Neural cell (in vitro differentiated cells): ENCODE data around the gene CEP350. TPM values are rescaled to one million over a fixed set of nuclear protein-coding genes. Genes with fewer than 3 reads are reported as not detected.

ENCODE experiments used
- H2AFZ ChIP-seq: fragments of 200-600, 300-800 bp; sonication (generic), shearing (Covaris generic); 2 replicates; pipeline ENCODE4 v1.6.0; 2014; ENCODE audit warnings: low read depth, mild to moderate bottlenecking, antibody characterized with exemption, low read length, moderate library complexity
- H3F3A ChIP-seq: fragments of 200-600 bp; shearing (Covaris generic); 2 replicates; pipeline ENCODE4 v1.6.1; 2016; ENCODE audit warnings: mild to moderate bottlenecking, moderate library complexity, mixed read lengths, antibody characterized with exemption, low read length; ENCODE audit not compliant: insufficient read depth, poor library complexity, severe bottlenecking
- H3K27ac ChIP-seq: fragments of 200-600, 300-800 bp; sonication (generic), shearing (Covaris generic); 2 replicates; pipeline ENCODE4 v1.5.1; 2014; ENCODE audit warnings: mild to moderate bottlenecking, low read length, moderate library complexity
- H3K27me3 ChIP-seq: fragments of 300-800, 200-600 bp; sonication (generic), shearing (Covaris generic); 2 replicates; pipeline ENCODE4 v1.6.0; 2014; ENCODE audit warnings: mild to moderate bottlenecking, low read depth, low read length, moderate library complexity; ENCODE audit not compliant: insufficient read depth
- H3K36me3 ChIP-seq: fragments of 300-800, 200-600 bp; sonication (generic), shearing (Covaris generic); 2 replicates; pipeline ENCODE4 v1.5.1; 2014; ENCODE audit warnings: mild to moderate bottlenecking, antibody characterized with exemption, low read length, moderate library complexity; ENCODE audit not compliant: insufficient read depth
- H3K4me2 ChIP-seq: fragments of 300-800, 200-600 bp; sonication (generic), shearing (Covaris generic); 2 replicates; pipeline ENCODE4 v1.6.0; 2014; ENCODE audit warnings: mild to moderate bottlenecking, low read length
- H3K4me3 ChIP-seq: fragments of 300-800, 200-600 bp; sonication (generic), shearing (Covaris generic); 2 replicates; pipeline ENCODE4 v1.5.1; 2014; ENCODE audit warnings: mild to moderate bottlenecking, low read length, moderate library complexity
- H3K79me2 ChIP-seq: fragments of 200-600 bp; shearing (Covaris generic); replicated peaks from 2 replicates; pipeline ENCODE4 v1.6.0; 2014; ENCODE audit warnings: mild to moderate bottlenecking, low read length, moderate library complexity; ENCODE audit not compliant: insufficient read depth
- H3K9ac ChIP-seq: fragments of 300-800, 200-600 bp; sonication (generic), shearing (Covaris generic); 2 replicates; pipeline ENCODE4 v1.6.1; 2016; ENCODE audit warnings: mild to moderate bottlenecking, low read length, mixed read lengths
- H3K9me2 ChIP-seq: fragments of 200-600 bp; shearing (Covaris generic); 2 replicates; pipeline ENCODE4 v1.6.1; 2016; ENCODE audit warnings: mild to moderate bottlenecking, low read length, mixed read lengths; ENCODE audit not compliant: insufficient read depth
- H3K9me3 ChIP-seq: fragments of 200-600, 300-800 bp; sonication (generic), shearing (Covaris generic); 2 replicates; pipeline ENCODE4 v1.6.1; 2016; ENCODE audit warnings: mild to moderate bottlenecking, mixed run types, low read length, moderate library complexity, mixed read lengths
- H4K20me1 ChIP-seq: fragments of 200-600 bp; shearing (Covaris generic); 2 replicates; pipeline ENCODE4 v1.6.1; 2016; ENCODE audit warnings: mild to moderate bottlenecking, mixed run types; ENCODE audit not compliant: insufficient read depth
- EP300 ChIP-seq: fragments of 450-650 bp; conservative IDR thresholded peaks from 2 replicates; pipeline ENCODE4 v1.6.1; 2014; ENCODE audit warnings: antibody characterized with exemption, mild to moderate bottlenecking, moderate library complexity; ENCODE audit not compliant: poor library complexity, severe bottlenecking
- EZH2 ChIP-seq: fragments of 200-600, 300-800 bp; shearing (Covaris generic), sonication (generic); IDR thresholded peaks from 2 replicates; pipeline ENCODE4 v1.6.1; 2014; ENCODE audit warnings: antibody characterized with exemption, low read length, borderline replicate concordance, mild to moderate bottlenecking; ENCODE audit not compliant: insufficient read depth, poor library complexity, severe bottlenecking
- MXI1 ChIP-seq: fragments of 450-650 bp; conservative IDR thresholded peaks from 2 replicates; pipeline ENCODE4 v1.6.1; 2014; ENCODE audit warnings: antibody characterized with exemption, mild to moderate bottlenecking; ENCODE audit not compliant: poor library complexity, severe bottlenecking
- POLR2AphosphoS5 ChIP-seq: IDR thresholded peaks from 2 replicates; pipeline ENCODE4 v1.6.1; 2012
- RAD21 ChIP-seq: fragments of 450-650 bp; conservative IDR thresholded peaks from 2 replicates; pipeline ENCODE4 v1.6.1; 2014; ENCODE audit warnings: antibody characterized with exemption, mild to moderate bottlenecking, moderate library complexity
- SMC3 ChIP-seq: fragments of 450-650 bp; conservative IDR thresholded peaks from 2 replicates; pipeline ENCODE4 v1.6.1; 2014; ENCODE audit warnings: antibody characterized with exemption, mild to moderate bottlenecking, moderate library complexity; ENCODE audit not compliant: poor library complexity
- TAF1 ChIP-seq: IDR thresholded peaks from 2 replicates; pipeline ENCODE4 v1.6.1; 2012; ENCODE audit warnings: low read depth
- polyA plus RNA-seq: library from polyadenylated mRNA; depleted of rRNA; stranded (reverse); fragments of >200 nt; gene quantifications from 2 replicates; pipeline ENCODE4 v1.2.3, GENCODE V29; 2014
- TF ChIP-seq, protein P1 (sequence below): IDR thresholded peaks from 2 replicates; pipeline ENCODE4 v1.6.1; 2012; ENCODE audit warnings: borderline replicate concordance
- TF ChIP-seq, protein P2 (sequence below): fragments of 450-650 bp; IDR thresholded peaks from 2 replicates; pipeline ENCODE4 v1.5.1; 2014; ENCODE audit warnings: antibody characterized with exemption, mild to moderate bottlenecking, moderate library complexity; ENCODE audit not compliant: poor library complexity, severe bottlenecking

Gene CEP350
- polyA plus RNA-seq, 1 donor from 2014 or later: 28.1 TPM

DNA sequence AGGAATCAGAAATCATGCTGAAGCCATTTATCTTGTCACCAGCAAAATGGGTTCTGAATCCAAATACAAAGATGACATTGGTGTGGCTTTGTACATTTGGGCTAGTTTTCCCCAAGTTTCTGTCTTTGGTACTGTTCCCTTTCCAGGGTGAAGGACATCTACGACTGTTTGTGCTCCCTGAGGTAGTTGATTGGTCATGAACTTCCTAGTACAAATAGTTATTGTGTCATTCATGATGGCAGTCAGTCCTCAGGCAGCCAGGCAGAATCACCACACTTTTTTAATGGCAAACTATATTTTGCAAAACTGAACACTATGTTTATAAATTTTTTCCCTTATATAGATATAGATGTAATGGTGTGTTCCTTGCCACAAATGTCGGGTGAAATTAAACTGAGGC lies 46.0 kb downstream of the CEP350 start:
- no peaks in the 10 kb centered on the region for H3K9me2 ChIP-seq
- H3K36me3 ChIP-seq: peaks cover 5% of the 10 kb centered on the region
- H4K20me1 ChIP-seq: no peaks in the 10 kb centered on the region
- no peak overlapping the region for H3K4me3 ChIP-seq
- no peak overlapping the region for H3K4me2 ChIP-seq
- no peak overlapping the region for H3K9ac ChIP-seq
- H3K79me2 ChIP-seq: peaks cover 3% of the 10 kb centered on the region
- no peak overlapping the region for H2AFZ ChIP-seq
- no peaks in the 10 kb centered on the region for H3F3A ChIP-seq
- H3K9me3 ChIP-seq: no peaks in the 10 kb centered on the region
- H3K27ac ChIP-seq: no peak overlapping the region
- TF ChIP-seq MXI1: no peak
- no peak for TF ChIP-seq POLR2AphosphoS5
- TF ChIP-seq, protein P1, sequence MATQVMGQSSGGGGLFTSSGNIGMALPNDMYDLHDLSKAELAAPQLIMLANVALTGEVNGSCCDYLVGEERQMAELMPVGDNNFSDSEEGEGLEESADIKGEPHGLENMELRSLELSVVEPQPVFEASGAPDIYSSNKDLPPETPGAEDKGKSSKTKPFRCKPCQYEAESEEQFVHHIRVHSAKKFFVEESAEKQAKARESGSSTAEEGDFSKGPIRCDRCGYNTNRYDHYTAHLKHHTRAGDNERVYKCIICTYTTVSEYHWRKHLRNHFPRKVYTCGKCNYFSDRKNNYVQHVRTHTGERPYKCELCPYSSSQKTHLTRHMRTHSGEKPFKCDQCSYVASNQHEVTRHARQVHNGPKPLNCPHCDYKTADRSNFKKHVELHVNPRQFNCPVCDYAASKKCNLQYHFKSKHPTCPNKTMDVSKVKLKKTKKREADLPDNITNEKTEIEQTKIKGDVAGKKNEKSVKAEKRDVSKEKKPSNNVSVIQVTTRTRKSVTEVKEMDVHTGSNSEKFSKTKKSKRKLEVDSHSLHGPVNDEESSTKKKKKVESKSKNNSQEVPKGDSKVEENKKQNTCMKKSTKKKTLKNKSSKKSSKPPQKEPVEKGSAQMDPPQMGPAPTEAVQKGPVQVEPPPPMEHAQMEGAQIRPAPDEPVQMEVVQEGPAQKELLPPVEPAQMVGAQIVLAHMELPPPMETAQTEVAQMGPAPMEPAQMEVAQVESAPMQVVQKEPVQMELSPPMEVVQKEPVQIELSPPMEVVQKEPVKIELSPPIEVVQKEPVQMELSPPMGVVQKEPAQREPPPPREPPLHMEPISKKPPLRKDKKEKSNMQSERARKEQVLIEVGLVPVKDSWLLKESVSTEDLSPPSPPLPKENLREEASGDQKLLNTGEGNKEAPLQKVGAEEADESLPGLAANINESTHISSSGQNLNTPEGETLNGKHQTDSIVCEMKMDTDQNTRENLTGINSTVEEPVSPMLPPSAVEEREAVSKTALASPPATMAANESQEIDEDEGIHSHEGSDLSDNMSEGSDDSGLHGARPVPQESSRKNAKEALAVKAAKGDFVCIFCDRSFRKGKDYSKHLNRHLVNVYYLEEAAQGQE: no peak
- TF ChIP-seq RAD21: no peak
- no peak for TF ChIP-seq TAF1
- no peak for TF ChIP-seq EP300
- no peak for TF ChIP-seq SMC3
- TF ChIP-seq, protein P2, sequence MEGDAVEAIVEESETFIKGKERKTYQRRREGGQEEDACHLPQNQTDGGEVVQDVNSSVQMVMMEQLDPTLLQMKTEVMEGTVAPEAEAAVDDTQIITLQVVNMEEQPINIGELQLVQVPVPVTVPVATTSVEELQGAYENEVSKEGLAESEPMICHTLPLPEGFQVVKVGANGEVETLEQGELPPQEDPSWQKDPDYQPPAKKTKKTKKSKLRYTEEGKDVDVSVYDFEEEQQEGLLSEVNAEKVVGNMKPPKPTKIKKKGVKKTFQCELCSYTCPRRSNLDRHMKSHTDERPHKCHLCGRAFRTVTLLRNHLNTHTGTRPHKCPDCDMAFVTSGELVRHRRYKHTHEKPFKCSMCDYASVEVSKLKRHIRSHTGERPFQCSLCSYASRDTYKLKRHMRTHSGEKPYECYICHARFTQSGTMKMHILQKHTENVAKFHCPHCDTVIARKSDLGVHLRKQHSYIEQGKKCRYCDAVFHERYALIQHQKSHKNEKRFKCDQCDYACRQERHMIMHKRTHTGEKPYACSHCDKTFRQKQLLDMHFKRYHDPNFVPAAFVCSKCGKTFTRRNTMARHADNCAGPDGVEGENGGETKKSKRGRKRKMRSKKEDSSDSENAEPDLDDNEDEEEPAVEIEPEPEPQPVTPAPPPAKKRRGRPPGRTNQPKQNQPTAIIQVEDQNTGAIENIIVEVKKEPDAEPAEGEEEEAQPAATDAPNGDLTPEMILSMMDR: no peak
- TF ChIP-seq EZH2: no peak
- no peaks in the 10 kb centered on the region for H3K27me3 ChIP-seq

DNA sequence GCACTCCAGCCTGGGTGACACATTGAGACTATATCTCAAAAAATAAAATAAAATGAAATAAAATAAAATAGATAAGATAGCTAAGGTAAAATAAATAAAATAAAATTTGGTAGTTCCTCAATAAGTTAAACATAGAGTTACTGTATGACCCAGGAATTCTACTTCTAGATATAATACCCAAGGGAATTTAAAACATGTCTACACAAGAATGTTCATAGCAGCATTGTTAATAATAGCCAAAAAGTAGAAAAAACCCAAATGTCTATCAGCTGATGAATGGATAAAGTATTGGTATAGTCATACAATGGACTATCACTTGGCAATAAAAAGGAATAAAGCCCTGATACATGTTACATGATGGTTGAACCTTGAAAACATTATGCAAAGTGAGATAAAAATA lies 47.8 kb downstream of the CEP350 start:
- Histone ChIP-seq H3K9ac (no peak overlapping the region), H3K4me3 (no peak overlapping the region), H3F3A (no peaks in the 10 kb centered on the region), H4K20me1 (no peaks in the 10 kb centered on the region), H3K79me2 (peaks cover 3% of the 10 kb centered on the region), H3K36me3 (no peaks in the 10 kb centered on the region), H3K9me2 (no peaks in the 10 kb centered on the region), H3K27ac (no peak overlapping the region), H3K9me3 (no peaks in the 10 kb centered on the region), H3K4me2 (no peak overlapping the region), H3K27me3 (no peaks in the 10 kb centered on the region), H2AFZ (no peak overlapping the region)
- TF ChIP-seq SMC3 (no peak), POLR2AphosphoS5 (no peak), RAD21 (no peak), TAF1 (no peak), EZH2 (no peak), EP300 (no peak), MXI1 (no peak)
- TF ChIP-seq, protein P2: no peak
- TF ChIP-seq, protein P1: no peak
